Stimulated activated naive CD8-positive, alpha-beta T cell treated with anti-CD3 and anti-CD28 coated beads, Interleukin-15, Interleukin-2, amounts not matched to agents 100 ng/mL and 50 ng/mL, for 24 hours (primary cell): Measurements from ENCODE around the gene KCTD2.
"Not testable (repeated sequence)": the region's sequence is repeated elsewhere in the genome, so short reads cannot be mapped to it uniquely, and the experiment has no call there.

ENCODE experiments used
- H3K27ac Mint-ChIP-seq: one replicate; pipeline ENCODE4 v1.8.0; 2021; ENCODE audit warnings: mild to moderate bottlenecking, mixed read lengths
- H3K27me3 Mint-ChIP-seq: one replicate; pipeline ENCODE4 v1.8.0; 2021; ENCODE audit warnings: mixed read lengths
- H3K36me3 Mint-ChIP-seq: one replicate; pipeline ENCODE4 v1.8.0; 2021; ENCODE audit warnings: low read depth, mixed read lengths
- H3K4me1 Mint-ChIP-seq: one replicate; pipeline ENCODE4 v1.8.0; 2021; ENCODE audit warnings: low read depth, mixed read lengths
- H3K4me3 Mint-ChIP-seq: one replicate; pipeline ENCODE4 v1.8.0; 2021; ENCODE audit warnings: mild to moderate bottlenecking, mixed read lengths
- H3K9me3 Mint-ChIP-seq: one replicate; pipeline ENCODE4 v1.8.0; 2021; ENCODE audit warnings: mixed read lengths

The KCTD2 gene

GRCh38 chr17:75011401-75012095 is 35.5 kb upstream of the KCTD2 start:
- peak overlapping the region; percentile 93 for H3K27ac Mint-ChIP-seq

GRCh38 chr17:75012096-75012345 is 35.0 kb upstream of the KCTD2 start:
- H3K27ac Mint-ChIP-seq, result peak overlapping the region; percentile 93
- H3K4me1 Mint-ChIP-seq, result peaks cover 34% of the 10 kb centered on the region
- H3K27me3 Mint-ChIP-seq, result no peaks in the 10 kb centered on the region
- peaks cover 23% of the 10 kb centered on the region for H3K36me3 Mint-ChIP-seq
- H3K4me3 Mint-ChIP-seq, result peak overlapping the region; percentile 86
- H3K9me3 Mint-ChIP-seq, result no peaks in the 10 kb centered on the region

More at GRCh38 chr17:75011401-75012095, 35.5 kb upstream of the KCTD2 start:
- Mint-ChIP-seq H3K27me3 (no peaks in the 10 kb centered on the region), H3K36me3 (peaks cover 19% of the 10 kb centered on the region), H3K4me3 (peak overlapping the region; percentile 86), H3K9me3 (no peaks in the 10 kb centered on the region), H3K4me1 (peaks cover 34% of the 10 kb centered on the region)

DNA sequence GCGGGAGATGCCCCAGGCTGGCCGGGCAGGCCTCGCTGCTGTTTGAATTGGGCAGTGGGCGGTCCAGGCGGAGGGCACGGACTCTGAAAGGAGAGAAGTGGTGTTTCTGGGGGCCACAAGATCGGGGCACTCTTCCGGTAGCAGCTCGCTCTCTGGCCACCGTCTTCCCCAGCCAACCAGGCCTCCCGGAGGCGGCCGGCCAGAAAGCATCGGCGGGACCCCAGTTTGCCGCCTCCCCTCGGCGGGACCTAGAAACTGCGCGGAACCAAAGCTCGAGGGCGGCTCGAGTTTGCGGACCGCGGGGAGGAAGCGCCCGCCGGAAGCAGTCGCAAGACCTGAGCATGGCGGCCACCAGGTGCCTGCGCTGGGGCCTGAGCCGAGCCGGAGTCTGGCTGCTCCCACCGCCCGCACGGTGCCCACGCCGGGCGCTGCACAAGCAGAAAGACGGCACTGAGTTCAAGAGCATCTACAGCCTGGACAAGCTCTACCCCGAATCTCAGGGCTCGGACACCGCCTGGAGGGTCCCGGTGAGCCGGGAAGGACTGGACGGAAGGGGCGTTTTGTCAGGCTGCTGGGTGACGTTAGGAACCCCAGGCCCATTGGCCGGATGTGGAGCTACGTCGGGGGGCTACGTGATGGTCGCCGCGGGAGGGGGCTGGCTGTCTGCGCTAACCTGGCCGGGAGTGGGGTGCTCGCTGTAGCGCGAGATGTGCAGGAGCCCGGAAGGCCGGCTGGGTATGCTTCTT is 34.5 kb upstream of the KCTD2 start, which contains the start of gene MRPL58:
Gene MRPL58, plus strand, starts transcription at position 325 of the 746 bp plus-strand sequence. Its CDS starts 17 bp downstream, at position 342.
- H3K27ac Mint-ChIP-seq, result peak within 1 kb of the TSS; percentile 93
- H3K4me1 Mint-ChIP-seq, result peaks cover 34% of the 10 kb centered on the region
- H3K9me3 Mint-ChIP-seq, result no peaks in the 10 kb centered on the region
- no peaks in the 10 kb centered on the region for H3K27me3 Mint-ChIP-seq
- peaks cover 23% of the 10 kb centered on the region for H3K36me3 Mint-ChIP-seq
- H3K4me3 Mint-ChIP-seq, result peak within 1 kb of the TSS; percentile 86

- peak overlapping the region; percentile 86 for H3K4me3 Mint-ChIP-seq
- no peaks in the 10 kb centered on the region for H3K27me3 Mint-ChIP-seq
- H3K27ac Mint-ChIP-seq, result peak overlapping the region; percentile 93
- no peaks in the 10 kb centered on the region for H3K9me3 Mint-ChIP-seq
- H3K4me1 Mint-ChIP-seq, result peaks cover 34% of the 10 kb centered on the region
- peaks cover 27% of the 10 kb centered on the region for H3K36me3 Mint-ChIP-seq
Observed at GRCh38 chr17:75013092-75013559, 33.9 kb upstream of the KCTD2 start.

GRCh38 chr17:75019146-75019545 is 27.9 kb upstream of the KCTD2 start:
- H3K27ac Mint-ChIP-seq, result no peak overlapping the region
- no peak overlapping the region for H3K4me3 Mint-ChIP-seq
- H3K9me3 Mint-ChIP-seq, result no peaks in the 10 kb centered on the region
- peaks cover 7% of the 10 kb centered on the region for H3K4me1 Mint-ChIP-seq
- no peaks in the 10 kb centered on the region for H3K27me3 Mint-ChIP-seq
- peaks cover 58% of the 10 kb centered on the region for H3K36me3 Mint-ChIP-seq

DNA sequence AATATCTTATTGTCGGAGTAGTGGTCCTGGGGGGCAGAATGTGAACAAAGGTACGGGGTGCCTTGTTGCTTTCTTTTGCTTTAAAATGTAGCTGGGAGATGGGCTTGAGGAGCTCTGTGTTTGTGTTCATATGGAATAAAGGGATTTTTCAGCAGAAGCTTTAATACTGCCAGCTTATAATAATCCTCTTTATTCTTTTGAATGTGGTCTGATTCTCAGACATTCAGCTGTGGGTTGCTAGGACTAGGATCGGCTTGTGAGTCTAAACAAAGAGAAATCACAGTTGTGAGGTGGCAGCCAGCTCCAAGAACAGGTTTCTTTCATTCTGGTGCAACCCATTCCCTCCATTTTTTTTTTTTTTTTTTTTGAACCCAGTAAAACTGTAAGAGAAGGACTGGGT is 27.3 kb upstream of the KCTD2 start:
- Mint-ChIP-seq H3K9me3 (no peaks in the 10 kb centered on the region), H3K4me1 (peaks cover 4% of the 10 kb centered on the region), H3K36me3 (peaks cover 60% of the 10 kb centered on the region), H3K4me3 (no peak overlapping the region), H3K27ac (no peak overlapping the region), H3K27me3 (no peaks in the 10 kb centered on the region)

DNA sequence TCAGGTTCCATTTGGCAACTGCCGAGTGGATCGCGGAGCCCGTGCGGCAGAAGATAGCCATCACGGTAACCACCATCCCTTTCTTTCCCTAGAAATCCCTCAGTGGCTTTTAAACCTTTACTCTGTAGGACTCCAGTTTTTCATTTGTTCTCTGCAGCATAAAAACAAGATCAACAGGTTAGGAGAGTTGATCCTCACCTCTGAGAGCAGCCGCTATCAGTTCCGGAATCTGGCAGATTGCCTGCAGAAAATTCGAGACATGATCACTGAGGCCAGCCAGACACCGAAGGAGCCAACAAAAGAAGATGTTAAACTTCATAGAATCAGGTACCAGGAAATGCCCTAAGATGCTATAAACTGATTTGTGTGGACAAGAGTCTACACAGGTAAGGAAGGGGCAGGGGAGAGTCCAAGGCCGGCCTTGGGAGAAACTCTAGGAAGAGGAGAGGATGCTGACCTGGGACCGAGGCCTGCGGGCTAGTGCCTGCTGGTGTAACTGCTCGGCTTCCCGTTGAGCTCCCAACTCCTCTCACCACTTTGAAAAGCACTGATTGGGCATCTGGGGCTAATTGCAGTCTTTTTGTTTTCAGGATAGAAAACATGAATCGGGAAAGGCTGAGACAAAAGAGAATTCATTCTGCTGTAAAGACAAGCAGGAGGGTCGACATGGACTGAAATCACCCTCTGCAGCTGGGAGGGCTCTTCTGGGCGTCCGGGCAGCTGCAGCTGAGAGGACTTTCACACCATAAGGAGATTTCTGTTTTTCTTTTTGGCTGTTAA is 26.5 kb upstream of the KCTD2 start:
- H3K36me3 Mint-ChIP-seq, result peaks cover 62% of the 10 kb centered on the region

DNA sequence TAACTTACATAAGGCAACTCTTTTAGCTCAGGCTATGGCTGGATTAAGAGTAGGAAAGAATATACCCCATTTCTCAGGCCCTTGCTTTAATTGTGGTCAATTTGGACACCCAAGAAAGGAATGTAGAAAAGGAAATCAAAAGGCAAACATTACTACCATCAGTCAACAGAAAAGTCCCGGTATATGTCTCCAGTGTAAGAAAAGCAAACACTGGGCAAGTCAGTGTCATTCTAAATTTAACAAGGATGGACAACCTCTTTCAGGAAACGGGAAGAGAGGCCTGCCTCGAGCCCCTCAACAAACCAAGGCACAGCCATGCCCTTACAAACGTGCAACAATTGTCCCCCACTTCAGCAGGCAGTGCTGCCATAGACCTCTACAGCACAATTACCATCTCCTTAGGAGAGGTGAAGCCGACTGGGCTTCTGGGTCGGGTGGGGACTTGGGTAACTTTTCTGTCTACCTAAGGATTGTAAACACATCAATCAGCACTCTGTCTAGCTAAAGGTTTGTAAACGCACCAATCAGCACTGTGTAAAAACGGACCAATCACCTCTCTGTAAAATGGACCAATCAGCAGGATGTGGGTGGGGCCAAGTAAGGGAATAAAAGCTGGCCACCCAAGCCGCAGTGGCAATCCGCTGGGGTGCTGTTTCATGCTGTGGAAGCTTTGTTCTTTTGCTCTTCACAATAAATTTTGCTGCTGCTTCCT is 22.2 kb upstream of the KCTD2 start:
- Mint-ChIP-seq H3K9me3 (no peaks in the 10 kb centered on the region), H3K27me3 (no peaks in the 10 kb centered on the region), H3K27ac (no peak overlapping the region), H3K4me1 (peaks cover 11% of the 10 kb centered on the region), H3K36me3 (peaks cover 39% of the 10 kb centered on the region), H3K4me3 (peak overlapping the region; percentile 26)

More for the DNA sequence above, 26.5 kb upstream of the KCTD2 start:
- Mint-ChIP-seq H3K9me3 (no peaks in the 10 kb centered on the region), H3K27me3 (no peaks in the 10 kb centered on the region), H3K4me3 (no peak overlapping the region), H3K4me1 (peaks cover 9% of the 10 kb centered on the region), H3K27ac (no peak overlapping the region)

GRCh38 chr17:75025398-75025734 is 21.7 kb upstream of the KCTD2 start:
- peaks cover 34% of the 10 kb centered on the region for H3K36me3 Mint-ChIP-seq
- not testable (repeated sequence) for H3K9me3 Mint-ChIP-seq, H3K27ac Mint-ChIP-seq, H3K27me3 Mint-ChIP-seq
- H3K4me3 Mint-ChIP-seq, result peak overlapping the region; percentile 26
- H3K4me1 Mint-ChIP-seq, result peaks cover 11% of the 10 kb centered on the region

DNA sequence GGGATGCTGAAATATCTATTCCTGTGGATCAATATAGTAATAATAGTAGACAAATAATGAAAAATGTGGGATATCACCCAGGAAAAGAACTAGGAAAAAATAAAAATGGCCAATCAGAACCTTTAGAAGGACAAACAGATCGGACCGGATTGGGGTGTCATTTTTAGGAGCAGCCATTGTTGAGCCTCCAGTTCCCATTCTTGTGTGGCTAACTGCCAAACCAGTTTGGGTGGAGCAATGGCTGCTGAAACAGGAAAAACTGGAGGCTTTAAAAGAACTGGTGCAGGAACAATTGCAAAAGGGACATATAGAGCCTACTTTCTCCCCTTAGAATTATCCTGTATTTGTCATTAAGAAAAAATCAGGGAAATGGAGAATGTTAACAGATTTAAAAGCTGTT is 20.4 kb upstream of the KCTD2 start:
- peaks cover 17% of the 10 kb centered on the region for H3K4me1 Mint-ChIP-seq
- not testable (repeated sequence) for H3K27ac Mint-ChIP-seq, H3K9me3 Mint-ChIP-seq, H3K27me3 Mint-ChIP-seq, H3K4me3 Mint-ChIP-seq
- H3K36me3 Mint-ChIP-seq, result peaks cover 21% of the 10 kb centered on the region

- H3K27me3 Mint-ChIP-seq, result peaks cover 5% of the 10 kb centered on the region
- no peak overlapping the region for H3K27ac Mint-ChIP-seq
- peaks cover 39% of the 10 kb centered on the region for H3K4me1 Mint-ChIP-seq
- peaks cover 10% of the 10 kb centered on the region for H3K36me3 Mint-ChIP-seq
- H3K4me3 Mint-ChIP-seq, result no peak overlapping the region
- peaks cover 5% of the 10 kb centered on the region for H3K9me3 Mint-ChIP-seq
Observed at GRCh38 chr17:75030161-75030560, 16.9 kb upstream of the KCTD2 start.

- Mint-ChIP-seq H3K27me3 (peaks cover 5% of the 10 kb centered on the region), H3K36me3 (peaks cover 5% of the 10 kb centered on the region), H3K4me3 (peak overlapping the region; percentile 96), H3K4me1 (peaks cover 54% of the 10 kb centered on the region), H3K27ac (peak overlapping the region; percentile 1), H3K9me3 (peaks cover 5% of the 10 kb centered on the region)
Observed at GRCh38 chr17:75031972-75032719, 14.9 kb upstream of the KCTD2 start.

DNA sequence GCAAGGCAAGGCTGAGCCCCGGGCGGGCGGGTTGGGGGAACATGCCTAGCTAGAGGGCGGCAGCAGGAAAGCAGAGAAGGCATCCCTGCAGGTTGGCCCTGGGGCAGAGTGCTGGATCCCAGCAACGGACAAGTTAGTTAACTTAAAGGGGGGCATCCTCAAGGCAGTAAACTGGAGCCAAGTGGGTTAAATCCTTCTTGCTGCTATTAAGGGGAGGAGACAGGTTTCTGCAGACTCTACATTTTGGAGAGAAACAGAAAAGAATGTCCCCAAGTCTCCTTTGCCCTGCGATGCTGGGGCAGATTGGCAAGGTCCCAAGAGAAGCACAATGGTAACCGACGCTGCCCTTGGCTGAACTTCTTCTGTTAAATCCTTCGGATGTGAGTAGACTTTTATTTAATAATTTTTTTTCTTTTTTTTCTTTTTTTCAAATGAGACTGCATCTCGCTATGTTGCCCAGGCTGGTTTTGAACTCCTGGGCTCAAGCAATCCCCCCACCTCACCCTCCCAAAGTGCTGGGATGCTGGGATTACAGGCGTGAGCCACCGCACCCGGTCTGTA is 14.2 kb upstream of the KCTD2 start:
- Mint-ChIP-seq H3K4me3 (peak overlapping the region; percentile 96), H3K4me1 (peaks cover 59% of the 10 kb centered on the region), H3K36me3 (peaks cover 10% of the 10 kb centered on the region), H3K27ac (no peak overlapping the region), H3K9me3 (peaks cover 5% of the 10 kb centered on the region), H3K27me3 (peaks cover 5% of the 10 kb centered on the region)
